Activated naive CD8-positive, alpha-beta T cell treated with anti-CD3 and anti-CD28 coated beads, Interleukin-2, amount 50 U/mL, for 16 hours (primary cell): Measurements from ENCODE around the gene EPGN.
"Not testable (repeated sequence)": the region's sequence is repeated elsewhere in the genome, so short reads cannot be mapped to it uniquely, and the experiment has no call there.

ENCODE experiments used
- DNase-seq: peaks from one replicate; pipeline ENCODE4 v3.0.0-alpha.2; 2020; ENCODE audit warnings: low read depth, low spot score

EPGN gene

DNA sequence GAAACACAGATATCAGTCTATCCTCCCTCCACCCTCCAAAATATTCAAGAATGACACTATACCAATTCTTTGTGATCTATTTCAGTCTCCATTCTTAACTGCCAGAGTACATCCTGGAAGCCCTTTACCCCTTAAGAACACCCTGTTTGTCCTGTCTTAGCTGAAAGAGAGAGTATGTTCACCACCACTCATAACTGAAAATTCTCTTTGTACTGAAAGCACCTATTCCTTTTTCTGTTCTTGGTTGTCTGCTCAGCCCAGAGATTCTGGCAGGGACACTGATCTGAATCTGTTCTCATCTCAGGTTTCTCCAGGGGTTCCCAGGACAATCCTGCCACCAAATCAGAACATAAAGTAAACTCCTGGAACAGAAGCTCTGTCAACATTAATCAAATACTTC lies 31.2 kb downstream of the EPGN start:
- DNase-seq = no peak

DNA sequence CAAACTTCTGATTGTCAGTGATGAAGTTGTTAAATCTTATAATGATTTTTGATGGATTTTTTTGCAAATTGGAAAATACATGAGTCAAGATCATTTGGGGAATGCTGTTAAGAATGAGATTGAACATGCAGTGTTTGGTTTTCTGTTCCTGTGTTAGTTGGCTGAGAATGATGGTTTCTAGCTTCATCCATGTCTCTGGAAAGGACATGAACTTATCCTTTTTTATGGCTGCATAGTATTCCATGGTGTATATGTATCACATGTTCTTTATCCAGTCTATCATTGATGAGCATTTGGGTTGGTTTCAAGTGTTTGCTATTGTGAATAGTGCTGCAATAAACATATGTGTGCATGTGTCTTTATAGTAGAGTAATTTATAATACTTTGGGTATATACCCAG lies 32.2 kb downstream of the EPGN start:
- DNase-seq = not testable (repeated sequence)

DNA sequence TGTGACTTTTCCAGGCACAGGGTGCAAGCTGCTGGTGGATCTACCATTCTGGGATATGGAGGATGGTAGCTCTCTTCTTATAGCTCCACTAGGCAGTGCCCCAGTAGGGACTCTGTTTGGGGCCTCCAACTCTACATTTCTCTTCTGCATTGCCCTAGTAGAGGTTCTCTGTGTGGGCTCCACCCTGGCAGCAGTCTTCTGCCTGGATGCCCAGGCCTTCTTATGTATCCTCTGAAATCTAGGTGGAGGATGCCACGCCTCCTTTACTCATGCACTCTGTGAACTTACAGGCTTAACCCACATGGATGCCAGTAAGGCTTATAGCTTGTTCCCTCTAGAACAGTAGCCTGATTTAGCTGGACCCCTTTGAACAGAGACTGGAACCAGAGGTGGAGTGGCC lies 35.8 kb downstream of the EPGN start:
- DNase-seq = no peak

DNA sequence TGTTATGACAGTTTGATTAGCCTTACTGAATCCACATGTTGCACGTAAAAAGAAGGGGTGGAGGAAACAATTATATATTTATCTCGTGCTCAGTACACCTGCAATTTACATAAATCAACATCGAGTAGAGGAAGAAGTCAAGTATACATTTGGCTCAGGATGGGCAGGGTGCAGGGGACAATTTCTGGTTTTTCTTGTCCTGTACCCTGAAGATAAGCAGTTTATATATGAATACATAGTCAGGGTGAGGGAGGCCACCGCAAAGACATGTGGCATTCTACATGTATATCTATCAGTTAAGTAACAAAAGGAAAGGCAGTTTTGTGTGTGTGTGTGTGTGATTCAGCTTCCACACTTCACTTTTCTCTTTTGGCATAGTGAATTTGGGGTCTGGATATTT lies 45.6 kb downstream of the EPGN start:
- DNase-seq = no peak

DNA sequence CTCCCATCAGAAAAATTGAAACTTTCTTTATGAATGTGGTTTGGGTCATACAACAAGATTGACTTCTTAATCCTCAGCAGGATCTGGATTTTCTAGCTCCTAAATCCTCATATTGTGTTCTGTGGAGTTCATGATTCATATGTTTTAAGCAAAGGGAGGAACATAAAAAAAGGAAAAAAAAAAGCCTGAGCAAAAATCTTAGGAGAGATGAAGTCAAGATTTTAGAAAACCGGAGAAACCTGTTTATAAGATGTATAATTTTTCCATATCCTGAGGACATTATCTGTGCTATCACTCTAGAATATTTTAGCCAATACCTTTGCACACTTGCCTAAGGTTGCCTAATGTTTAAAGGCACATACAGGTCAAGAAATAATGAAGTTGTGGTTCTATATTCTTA lies 49.7 kb downstream of the EPGN start:
- no peak for DNase-seq

GRCh38 chr4:74361671-74362070 lies 53.4 kb downstream of the EPGN start:
- no peak for DNase-seq

DNA sequence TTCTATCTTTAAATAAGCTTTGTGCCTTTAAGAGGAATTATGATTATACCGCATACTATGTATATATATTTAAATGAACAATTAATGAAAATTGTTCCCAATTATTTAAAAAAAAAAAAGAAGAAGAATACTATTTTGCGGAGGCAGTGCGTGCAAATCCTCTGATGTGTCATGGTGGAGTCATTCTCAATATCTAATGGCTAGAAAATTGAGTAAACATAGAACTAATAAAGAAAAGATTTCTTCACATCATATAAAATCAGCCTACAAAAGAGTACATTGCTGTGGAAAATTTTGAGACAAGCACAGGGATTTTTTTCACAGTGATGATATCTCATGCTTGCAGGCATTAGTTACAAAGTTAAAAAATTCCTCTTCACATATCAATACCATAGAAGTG lies 54.1 kb downstream of the EPGN start:
- no peak for DNase-seq

DNA sequence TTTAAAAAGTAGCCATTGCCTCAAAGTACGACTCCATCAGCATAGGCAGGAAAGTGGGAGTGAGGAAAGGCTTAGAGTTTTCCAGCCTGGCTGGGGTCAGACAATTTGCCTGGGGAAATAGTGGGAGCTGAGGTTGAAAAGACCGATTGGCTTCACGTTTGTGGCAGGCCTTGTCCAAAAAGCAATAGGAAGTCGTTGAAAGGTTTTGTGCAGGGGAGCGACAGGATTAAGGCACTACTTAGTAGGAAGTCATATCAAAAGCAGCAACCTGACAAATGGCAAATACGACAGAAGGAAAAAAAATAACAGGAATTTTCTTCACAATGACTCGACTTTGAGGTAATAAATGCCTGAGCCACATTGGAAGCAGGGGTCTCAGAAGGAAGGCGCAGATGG lies 56.0 kb downstream of the EPGN start:
- no peak for DNase-seq

DNA sequence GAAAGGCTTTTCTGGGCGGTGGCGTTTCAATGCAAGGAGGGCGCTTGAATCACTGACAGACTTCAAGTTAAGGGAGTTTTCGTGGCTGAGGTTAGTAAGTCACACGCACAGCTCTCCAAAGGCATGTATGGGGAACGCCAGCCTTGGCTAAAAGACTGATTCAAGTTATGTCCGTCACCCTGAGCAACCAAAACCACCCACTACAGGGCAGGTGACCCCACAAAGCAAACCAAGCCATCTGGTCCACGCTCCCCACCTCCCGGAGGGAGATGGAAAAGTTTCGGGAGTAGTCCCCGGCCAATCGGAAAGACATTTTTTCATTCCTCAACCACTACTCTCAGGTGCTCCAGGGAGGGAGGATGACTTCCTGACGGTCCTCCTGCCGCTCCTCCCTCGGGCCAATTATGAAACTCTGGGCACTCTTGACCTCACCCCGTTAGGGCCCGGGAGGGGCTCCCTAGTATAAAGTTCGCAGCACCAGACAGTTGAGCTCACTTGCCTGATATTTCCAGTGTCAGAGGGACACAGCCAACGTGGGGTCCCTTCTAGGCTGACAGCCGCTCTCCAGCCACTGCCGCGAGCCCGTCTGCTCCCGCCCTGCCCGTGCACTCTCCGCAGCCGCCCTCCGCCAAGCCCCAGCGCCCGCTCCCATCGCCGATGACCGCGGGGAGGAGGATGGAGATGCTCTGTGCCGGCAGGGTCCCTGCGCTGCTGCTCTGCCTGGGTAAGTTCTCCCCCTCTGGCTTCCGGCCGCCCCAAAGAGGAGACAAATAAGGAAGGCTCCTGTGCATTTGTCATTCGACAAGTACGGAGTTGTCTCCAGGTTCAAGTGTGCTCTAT lies 56.6 kb downstream of the EPGN start, which contains the start of gene EREG:
TSS of gene EREG (plus strand) at position 494 of the 840 bp plus-strand sequence. CDS start at position 658, 164 bp downstream.
- DNase-seq = no peak

DNA sequence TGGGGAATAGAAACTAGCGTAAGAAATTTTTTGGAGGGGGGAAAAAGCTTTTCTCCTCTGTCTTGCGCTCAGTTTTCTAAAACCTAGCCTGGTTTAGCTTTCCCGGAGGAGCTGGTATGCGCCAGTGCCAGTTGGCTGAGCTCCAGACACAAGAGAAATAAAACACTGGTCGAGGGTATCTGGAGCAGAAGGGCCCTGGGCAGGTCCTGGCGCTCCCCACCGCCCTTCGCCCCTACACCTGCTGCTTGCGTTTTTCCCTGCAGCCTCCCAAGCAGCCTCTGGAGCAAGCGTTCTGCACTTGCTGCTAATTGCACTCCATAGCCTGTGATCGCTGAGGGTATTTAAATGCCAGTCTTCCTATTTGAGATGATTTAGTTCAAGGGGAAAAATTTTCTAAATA lies 57.5 kb downstream of the EPGN start:
- no peak for DNase-seq
